Transverse colon (tissue), 3 donors: ENCODE measurements around the gene EFNA5.

Experiments
- CTCF ChIP-seq, 5 experiments: fragments of 200-600 bp in 3 of 5; fragments of 450-650 bp in 2 of 5; sonication (generic) in 3 of 5; IDR thresholded peaks; 1 replicate in 2 of 5; 2 replicates in 3 of 5; pipeline ENCODE4 v1.5.1; 2016 to 2017; ENCODE audit warnings: antibody characterized with exemption in 5 of 5, inconsistent platforms in 3 of 5, mild to moderate bottlenecking in 2 of 5, moderate library complexity in 1 of 5
- EP300 ChIP-seq: sonication (generic); formaldehyde crosslinking; IDR thresholded peaks from one replicate; pipeline ENCODE4 v1.6.1; 2017; ENCODE audit warnings: antibody characterized with exemption, low read depth

- no peak for TF ChIP-seq EP300
- no peak for TF ChIP-seq CTCF (IDR thresholded peaks at IDR 0.05)
These were observed 226.4 kb downstream of the EFNA5 start for GRCh38 chr5:107444300-107444699.
